GM23338 (cell line): ENCODE results near the gene SDF2L1. TPM values are rescaled to one million over a fixed set of nuclear protein-coding genes. Genes with fewer than 3 reads are reported as not detected.
A peak's percentile ranks its signal among the peaks of the same experiment; 100 is the strongest.

ENCODE experiments used
- ATAC-seq: fragments of 200-7000 bp; cut with Tn5 transposase; 3 replicates; pipeline ENCODE4 v1.9.1; 2020
- DNase-seq: peaks from one replicate; pipeline ENCODE4 v3.0.0-alpha.2; 2015; ENCODE audit warnings: low spot score
- H2AFZ ChIP-seq: fragments of 200-600 bp; sonication (generic); 2 replicates; pipeline ENCODE4 v1.8.0; 2016; ENCODE audit warnings: antibody characterized with exemption, mild to moderate bottlenecking, moderate library complexity
- H3F3A ChIP-seq: fragments of 200-600 bp; sonication (generic); replicated peaks from 2 replicates; pipeline ENCODE4 v1.8.0; 2017; ENCODE audit warnings: antibody characterized with exemption, mixed run types, low read depth
- H3K27ac ChIP-seq: fragments of 200-600 bp; sonication (generic); 2 replicates; pipeline ENCODE4 v1.6.1; 2016; ENCODE audit warnings: low read depth
- H3K27me3 ChIP-seq: fragments of 200-600 bp; sonication (generic); 2 replicates; pipeline ENCODE4 v1.8.0; 2016; ENCODE audit warnings: mild to moderate bottlenecking, mixed run types, moderate library complexity; ENCODE audit not compliant: insufficient read depth
- H3K36me3 ChIP-seq: fragments of 200-600 bp; sonication (generic); 2 replicates; pipeline ENCODE4 v1.8.0; 2016; ENCODE audit warnings: mild to moderate bottlenecking; ENCODE audit not compliant: insufficient read depth
- H3K4me1 ChIP-seq: fragments of 200-600 bp; sonication (generic); 2 replicates; pipeline ENCODE4 v1.8.0; 2016; ENCODE audit warnings: mild to moderate bottlenecking, moderate library complexity; ENCODE audit not compliant: insufficient read depth
- H3K4me2 ChIP-seq: fragments of 200-600 bp; sonication (generic); 2 replicates; pipeline ENCODE4 v1.7.1; 2017; ENCODE audit warnings: mixed run types
- H3K4me3 ChIP-seq: fragments of 200-600 bp; sonication (generic); 2 replicates; pipeline ENCODE4 v1.6.1; 2016; ENCODE audit warnings: mixed run types
- H3K79me2 ChIP-seq: fragments of 200-600 bp; sonication (generic); replicated peaks from 2 replicates; pipeline ENCODE4 v1.8.0; 2017; ENCODE audit warnings: mild to moderate bottlenecking; ENCODE audit not compliant: insufficient read depth
- H3K9me2 ChIP-seq: fragments of 200-600 bp; sonication (generic); 2 replicates; pipeline ENCODE4 v1.8.0; 2017; ENCODE audit not compliant: insufficient read depth
- H4K20me1 ChIP-seq: fragments of 200-600 bp; sonication (generic); replicated peaks from 2 replicates; pipeline ENCODE4 v1.8.0; 2017; ENCODE audit warnings: mild to moderate bottlenecking; ENCODE audit not compliant: insufficient read depth
- H3K27ac Mint-ChIP-seq: 2 replicates; pipeline ENCODE4 v1.8.0; 2020; ENCODE audit warnings: inconsistent platforms, mild to moderate bottlenecking, moderate library complexity, mixed read lengths
- H3K27me3 Mint-ChIP-seq: 3 replicates; pipeline ENCODE4 v1.8.0; 2022; ENCODE audit warnings: low read depth, mild to moderate bottlenecking, moderate library complexity, mixed read lengths, inconsistent platforms; ENCODE audit not compliant: insufficient read depth, poor library complexity
- H3K36me3 Mint-ChIP-seq: 3 replicates; pipeline ENCODE4 v1.8.0; 2021; ENCODE audit warnings: low read depth, mild to moderate bottlenecking, inconsistent platforms, moderate library complexity, mixed read lengths
- H3K4me1 Mint-ChIP-seq: 3 replicates; pipeline ENCODE4 v1.8.0; 2020; ENCODE audit warnings: mild to moderate bottlenecking, inconsistent platforms, mixed read lengths
- H3K4me3 Mint-ChIP-seq: 3 replicates; pipeline ENCODE4 v1.8.0; 2021; ENCODE audit warnings: moderate library complexity, mild to moderate bottlenecking, inconsistent platforms, mixed read lengths
- H3K9me3 Mint-ChIP-seq: 3 replicates; pipeline ENCODE4 v1.8.0; 2020; ENCODE audit warnings: moderate library complexity, mild to moderate bottlenecking, inconsistent platforms, mixed read lengths
- ETS1 ChIP-seq: IDR thresholded peaks from 2 replicates; pipeline ENCODE4 v1.6.1; 2016; ENCODE audit warnings: antibody characterized with exemption
- EZH2phosphoT487 ChIP-seq: fragments of 200-600 bp; sonication (generic); IDR thresholded peaks from one replicate; pipeline ENCODE4 v1.8.1; 2018; ENCODE audit warnings: antibody characterized with exemption; ENCODE audit not compliant: unreplicated experiment
- polyA plus RNA-seq: library from polyadenylated mRNA; unstranded; fragments of >200 nt; fragmentation: Nextera tagmentation; extraction: Ambion mirVana; gene quantifications from 2 replicates; pipeline ENCODE4 v1.2.1, GENCODE V29; 2016
- total RNA-seq: library from RNA; depleted of rRNA; stranded (reverse); fragments of >200 nt; shearing (Covaris generic); gene quantifications from 2 replicates; pipeline ENCODE4 v1.2.3, GENCODE V29; 2014
- TF ChIP-seq, protein P1 (sequence below), 2 experiments: fragments of 200-600 bp in 1 of 2; sonication (generic) in 1 of 2; conservative IDR thresholded peaks; 2 replicates each; pipeline versions ENCODE4 v1.5.1 to v1.6.1; 2016 to 2017; ENCODE audit warnings: antibody characterized with exemption in 2 of 2, low read depth in 2 of 2, mild to moderate bottlenecking in 2 of 2, moderate library complexity in 1 of 2

The SDF2L1 gene
- total and polyA plus RNA-seq, 2 experiments from 2014 or later = 62.3 to 72.7 TPM

- Histone ChIP-seq H3K4me3 (peak overlapping the region; percentile 99), H3K4me2 (peak overlapping the region; percentile 82), H3K27me3 (no peaks in the 10 kb centered on the region), H4K20me1 (no peaks in the 10 kb centered on the region; the same call in 1 of the 2 replicates), H3K27ac (peak overlapping the region; percentile 96), H3K79me2 (peaks cover 14% of the 10 kb centered on the region), H3K9me2 (no peaks in the 10 kb centered on the region), H2AFZ (no peak overlapping the region), H3K36me3 (peaks cover 14% of the 10 kb centered on the region; the same call in 1 of the 2 replicates), H3F3A (0 out of 2 replicates have a peak, but pooled peaks cover 9% of the 10 kb centered on the region), H3K4me1 (no peaks in the 10 kb centered on the region)
- Mint-ChIP-seq H3K27ac (peak overlapping the region; percentile 94; the same call in 1 of the 2 replicates), H3K27me3 (peaks cover 11% of the 10 kb centered on the region), H3K36me3 (peaks cover 12% of the 10 kb centered on the region; the same call in 2 of the 3 replicates), H3K4me1 (peaks cover 10% of the 10 kb centered on the region), H3K9me3 (no peaks in the 10 kb centered on the region; the same call in 1 of the 3 replicates), H3K4me3 (peak overlapping the region; percentile 98)
- peak; percentile 17 for ATAC-seq
- no peak for TF ChIP-seq ETS1
- DNase-seq = peak; percentile 51
Measured at GRCh38 chr22:21666786-21667185, 24.7 kb downstream of the SDF2L1 start.

DNA sequence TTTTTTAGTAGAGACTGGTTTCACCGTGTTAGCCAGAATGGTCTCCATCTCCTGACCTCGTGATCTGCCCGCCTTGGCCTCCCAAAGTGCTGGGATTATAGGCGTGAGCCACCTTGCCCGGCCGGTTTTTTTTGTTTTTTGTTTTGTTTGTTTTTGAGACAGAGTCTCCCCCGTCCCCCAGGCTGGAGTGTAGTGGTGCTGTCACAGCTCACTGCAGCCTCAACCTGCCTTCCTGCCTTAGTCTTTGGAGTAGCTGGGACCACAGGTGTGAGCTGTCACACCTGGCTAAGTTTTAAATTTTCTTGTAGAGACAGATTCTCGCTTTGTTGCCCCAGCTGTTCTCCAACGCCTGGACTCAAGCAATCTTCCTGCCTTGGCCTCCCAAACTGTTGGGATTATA is 26.9 kb downstream of the SDF2L1 start:
- Histone ChIP-seq H3K79me2 (peaks cover 14% of the 10 kb centered on the region), H3K27me3 (no peaks in the 10 kb centered on the region), H3K36me3 (peaks cover 23% of the 10 kb centered on the region; the same call in 1 of the 2 replicates), H4K20me1 (peaks cover 4% of the 10 kb centered on the region), H3K4me3 (no peak overlapping the region), H2AFZ (no peak overlapping the region), H3K27ac (no peak overlapping the region), H3K4me1 (no peaks in the 10 kb centered on the region), H3K9me2 (no peaks in the 10 kb centered on the region), H3K4me2 (no peak overlapping the region), H3F3A (0 out of 2 replicates have a peak, but pooled peaks cover 6% of the 10 kb centered on the region)
- peaks cover 13% of the 10 kb centered on the region for H3K27me3 Mint-ChIP-seq
- no peaks in the 10 kb centered on the region; the same call in 1 of the 3 replicates for H3K9me3 Mint-ChIP-seq
- no peak overlapping the region for H3K27ac Mint-ChIP-seq
- ATAC-seq (no peak), DNase-seq (no peak)
- peaks cover 10% of the 10 kb centered on the region for H3K4me1 Mint-ChIP-seq
- H3K36me3 Mint-ChIP-seq = peaks cover 30% of the 10 kb centered on the region
- no peak overlapping the region for H3K4me3 Mint-ChIP-seq
- TF ChIP-seq, protein P1, sequence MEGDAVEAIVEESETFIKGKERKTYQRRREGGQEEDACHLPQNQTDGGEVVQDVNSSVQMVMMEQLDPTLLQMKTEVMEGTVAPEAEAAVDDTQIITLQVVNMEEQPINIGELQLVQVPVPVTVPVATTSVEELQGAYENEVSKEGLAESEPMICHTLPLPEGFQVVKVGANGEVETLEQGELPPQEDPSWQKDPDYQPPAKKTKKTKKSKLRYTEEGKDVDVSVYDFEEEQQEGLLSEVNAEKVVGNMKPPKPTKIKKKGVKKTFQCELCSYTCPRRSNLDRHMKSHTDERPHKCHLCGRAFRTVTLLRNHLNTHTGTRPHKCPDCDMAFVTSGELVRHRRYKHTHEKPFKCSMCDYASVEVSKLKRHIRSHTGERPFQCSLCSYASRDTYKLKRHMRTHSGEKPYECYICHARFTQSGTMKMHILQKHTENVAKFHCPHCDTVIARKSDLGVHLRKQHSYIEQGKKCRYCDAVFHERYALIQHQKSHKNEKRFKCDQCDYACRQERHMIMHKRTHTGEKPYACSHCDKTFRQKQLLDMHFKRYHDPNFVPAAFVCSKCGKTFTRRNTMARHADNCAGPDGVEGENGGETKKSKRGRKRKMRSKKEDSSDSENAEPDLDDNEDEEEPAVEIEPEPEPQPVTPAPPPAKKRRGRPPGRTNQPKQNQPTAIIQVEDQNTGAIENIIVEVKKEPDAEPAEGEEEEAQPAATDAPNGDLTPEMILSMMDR (conservative IDR thresholded peaks at IDR 0.05; ENCODE audit: low read depth in 2 of 2) = no peak

GRCh38 chr22:21672107-21672629 is 30.1 kb downstream of the SDF2L1 start:
- H2AFZ ChIP-seq = no peak overlapping the region
- Mint-ChIP-seq H3K27ac (no peak overlapping the region), H3K4me3 (no peak overlapping the region), H3K36me3 (peaks cover 60% of the 10 kb centered on the region), H3K27me3 (peaks cover 6% of the 10 kb centered on the region), H3K4me1 (peaks cover 3% of the 10 kb centered on the region; the same call in 1 of the 3 replicates), H3K9me3 (peaks cover 5% of the 10 kb centered on the region; the same call in 2 of the 3 replicates)
- no peak overlapping the region for H3K4me2 ChIP-seq
- no peaks in the 10 kb centered on the region for H3K9me2 ChIP-seq
- H3K27ac ChIP-seq = no peak overlapping the region
- H3F3A ChIP-seq = no peaks in the 10 kb centered on the region
- no peak overlapping the region for H3K4me3 ChIP-seq
- no peaks in the 10 kb centered on the region for H3K27me3 ChIP-seq
- no peak for ATAC-seq
- DNase-seq = no peak
- H3K79me2 ChIP-seq = peaks cover 9% of the 10 kb centered on the region
- peaks cover 4% of the 10 kb centered on the region for H4K20me1 ChIP-seq
- peaks cover 28% of the 10 kb centered on the region; the same call in 1 of the 2 replicates for H3K36me3 ChIP-seq
- H3K4me1 ChIP-seq = no peaks in the 10 kb centered on the region
- TF ChIP-seq EZH2phosphoT487 = no peak
- TF ChIP-seq, protein P1 (conservative IDR thresholded peaks at IDR 0.05; ENCODE audit: low read depth in 2 of 2) = peak; percentile 8 to 25; a peak in 2 of 4 replicates
